GM12874 (cell line): Measurements from ENCODE around the gene PTH2R.
A peak's percentile ranks its signal among the peaks of the same experiment; 100 is the strongest.

Experiments used
- CTCF ChIP-seq: IDR thresholded peaks from 2 replicates; pipeline ENCODE4 v1.5.1; 2011; ENCODE audit warnings: low read depth, mild to moderate bottlenecking, control low read depth, low read length, moderate library complexity; ENCODE audit not compliant: insufficient read depth

PTH2R gene

GRCh38 chr2:208454861-208455260 lies 48.3 kb downstream of the PTH2R start:
- TF ChIP-seq CTCF, result no peak

- no peak for TF ChIP-seq CTCF
Observed at GRCh38 chr2:208463721-208464120, 57.1 kb downstream of the PTH2R start.

GRCh38 chr2:208464205-208464604 lies 57.6 kb downstream of the PTH2R start:
- TF ChIP-seq CTCF, result no peak

- peak; percentile 64 for TF ChIP-seq CTCF
Observed at GRCh38 chr2:208466151-208466919, 59.7 kb downstream of the PTH2R start.

GRCh38 chr2:208466920-208467298 lies 60.3 kb downstream of the PTH2R start:
- no peak for TF ChIP-seq CTCF

GRCh38 chr2:208467564-208467963 lies 61.0 kb downstream of the PTH2R start:
- no peak for TF ChIP-seq CTCF

GRCh38 chr2:208477741-208478140 lies 71.1 kb downstream of the PTH2R start:
- no peak for TF ChIP-seq CTCF
